Fibroblast of upper back skin (primary cell): ENCODE data around the gene PTX3.

Experiments
- DNase-seq: peaks from one replicate; pipeline ENCODE4 v3.0.0-alpha.2; 2013

PTX3 gene

DNA sequence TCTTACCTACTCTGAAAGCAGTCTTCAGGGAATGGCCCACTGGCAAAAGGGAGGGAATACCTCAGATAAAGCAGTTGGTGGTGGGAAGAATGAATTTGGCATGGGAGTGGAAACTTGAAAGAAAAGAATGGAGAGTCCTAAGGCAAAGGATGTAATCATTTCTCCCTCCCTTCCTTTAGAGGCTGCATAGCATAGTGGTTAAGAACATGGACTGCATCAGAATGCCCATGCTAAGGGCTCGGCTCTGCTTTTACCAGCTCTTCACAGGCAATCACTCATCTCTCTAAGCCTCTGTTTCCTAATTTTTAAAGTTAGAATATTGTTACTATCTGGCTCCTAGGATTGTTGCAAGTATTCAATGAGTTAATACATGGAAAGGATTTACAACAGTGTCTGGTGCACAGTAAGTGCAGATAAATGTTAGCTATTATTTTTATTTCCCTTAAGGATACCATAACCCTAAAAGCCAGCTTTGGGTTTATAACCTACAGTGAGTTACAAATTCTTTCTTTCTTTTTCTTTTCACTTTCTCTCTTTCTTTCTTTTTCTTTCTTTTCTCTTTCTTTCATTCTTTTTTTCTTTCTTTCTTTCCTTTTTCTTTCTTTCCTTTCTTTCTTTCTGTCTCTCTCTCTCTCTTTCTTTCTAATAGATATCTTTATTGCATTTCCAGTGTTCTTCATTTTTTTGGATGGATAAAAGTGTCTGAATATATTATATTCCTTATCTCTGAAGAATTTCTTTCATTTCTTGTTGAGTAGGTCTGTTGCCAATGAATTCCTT, 43.0 kb downstream of the PTX3 start:
- no peak for DNase-seq

DNA sequence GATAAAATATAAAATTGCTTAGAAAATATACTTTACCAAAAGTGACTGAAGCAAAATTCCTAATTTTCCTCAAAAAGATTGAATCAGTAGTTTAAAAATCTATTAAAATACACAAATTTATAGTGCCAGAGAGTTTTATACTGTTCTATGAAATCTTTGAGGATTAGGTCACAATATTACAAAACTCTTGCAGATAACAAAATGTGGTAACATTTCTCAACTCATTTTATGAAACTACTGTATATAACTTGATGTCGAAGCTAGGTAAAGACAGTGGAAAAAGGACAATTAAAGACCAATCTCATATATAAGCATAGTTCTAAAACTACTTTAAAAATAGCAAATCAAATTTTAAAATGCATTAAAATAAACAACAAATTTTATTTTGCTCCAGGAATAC, 50.7 kb downstream of the PTX3 start:
- peak; percentile 24 for DNase-seq

DNA sequence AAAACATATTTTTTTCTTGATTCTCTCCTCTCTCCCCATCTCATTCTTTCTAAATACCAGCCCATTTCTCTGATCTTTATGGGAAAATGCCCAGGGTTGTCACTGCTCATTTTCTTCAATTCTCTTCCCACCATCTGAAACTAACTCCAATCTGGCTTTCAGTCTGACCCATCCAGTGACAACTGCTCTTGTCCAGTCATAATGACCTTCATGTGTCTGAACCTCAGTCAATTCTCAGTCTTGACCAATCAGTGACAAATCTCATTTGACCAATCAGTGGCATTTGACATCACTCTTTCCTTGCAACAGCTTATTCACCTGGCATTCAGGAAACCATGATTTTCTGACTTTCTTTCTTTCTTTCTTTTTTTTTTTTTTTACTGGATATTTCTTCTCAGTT, 51.5 kb downstream of the PTX3 start:
- no peak for DNase-seq

DNA sequence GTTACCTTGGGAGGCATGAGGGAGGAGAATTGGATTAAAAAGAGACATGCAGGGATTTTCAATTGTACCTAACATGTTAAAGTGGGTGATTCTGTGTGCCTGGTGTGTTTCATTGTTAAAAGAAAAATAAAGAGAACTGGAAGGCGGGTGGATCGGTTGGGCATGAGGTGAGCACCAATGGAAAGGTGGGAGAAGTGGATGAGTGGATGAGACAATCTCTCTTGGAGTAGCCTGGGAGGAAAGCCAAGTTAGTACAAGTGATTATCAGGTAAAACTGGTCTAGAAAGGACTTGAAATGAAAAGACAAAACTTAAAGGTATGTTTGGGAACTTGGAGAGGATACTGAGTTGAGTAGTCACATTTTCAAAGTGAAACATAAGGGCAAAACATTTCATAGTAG, 54.5 kb downstream of the PTX3 start:
- no peak for DNase-seq
